IMR-90 (cell line): Measurements from ENCODE around the gene CHMP4B. TPM values are rescaled to one million over a fixed set of nuclear protein-coding genes. Genes with fewer than 3 reads are reported as not detected.
A peak's percentile ranks its signal among the peaks of the same experiment; 100 is the strongest.

ENCODE experiments used
- ATAC-seq: fragments of 200-7000 bp; cut with Tn5 transposase; 2 replicates; pipeline ENCODE4 v1.9.1; 2020; ENCODE audit warnings: low read depth, mild to moderate bottlenecking, moderate library complexity
- BruUV-seq: library from RNA; stranded (reverse); fragments of 400-500 nt; replicated peaks from 2 replicates; lab custom pipeline; 2021; lab: Mats Ljungman, UMichigan
- CTCF ChIA-PET: fragments of 300-600 bp; formaldehyde crosslinking; extraction: SDS; loops from one replicate; lab custom pipeline; 2021; ENCODE audit warnings: antibody characterized with exemption; lab: Yijun Ruan, JAX
- POLR2A ChIA-PET: fragments of 300-600 bp; sonication (Branson Sonifier 250); formaldehyde crosslinking; loops from one replicate; lab custom pipeline; 2022; ENCODE audit warnings: antibody characterized with exemption; ENCODE audit not compliant: unreplicated experiment; lab: Charles Lee
- DNase-seq: peaks from one replicate; pipeline ENCODE4 v3.0.0; 2013
- H2AFZ ChIP-seq: replicated peaks from 2 replicates; pipeline ENCODE3; 2013; ENCODE audit warnings: low read length, mild to moderate bottlenecking; ENCODE audit not compliant: poor library complexity
- H2AK5ac ChIP-seq: 2 replicates; pipeline ENCODE4 v1.6.1; 2013; ENCODE audit warnings: low read depth, low read length, inconsistent platforms
- H2AK9ac ChIP-seq: replicated peaks from 2 replicates; pipeline ENCODE3; 2013; ENCODE audit warnings: mild to moderate bottlenecking, low read depth, low read length, moderate library complexity; ENCODE audit not compliant: poor library complexity
- H2BK120ac ChIP-seq: 2 replicates; pipeline ENCODE4 v1.6.1; 2013; ENCODE audit warnings: low read depth, low read length, inconsistent platforms
- H2BK15ac ChIP-seq: 3 replicates; pipeline ENCODE4 v1.6.1; 2013; ENCODE audit warnings: low read depth, low read length, inconsistent platforms
- H2BK20ac ChIP-seq: 2 replicates; pipeline ENCODE4 v1.6.1; 2013; ENCODE audit warnings: low read depth, mild to moderate bottlenecking, inconsistent platforms, low read length, moderate library complexity
- H2BK5ac ChIP-seq: 2 replicates; pipeline ENCODE4 v1.6.1; 2013; ENCODE audit warnings: mild to moderate bottlenecking, low read depth, low read length, inconsistent platforms; ENCODE audit not compliant: poor library complexity, severe bottlenecking
- H3K14ac ChIP-seq: replicated peaks from 2 replicates; pipeline ENCODE4 v1.6.1; 2013; ENCODE audit warnings: low read depth, low read length, inconsistent platforms
- H3K18ac ChIP-seq: 2 replicates; pipeline ENCODE4 v1.6.1; 2013; ENCODE audit warnings: low read depth, low read length, control low read depth
- H3K23ac ChIP-seq: 2 replicates; pipeline ENCODE4 v1.6.1; 2013; ENCODE audit warnings: low read depth, low read length, inconsistent platforms
- H3K27ac ChIP-seq: 2 replicates; pipeline ENCODE4 v1.5.1; 2013; ENCODE audit warnings: mild to moderate bottlenecking, control low read depth, low read length; ENCODE audit not compliant: insufficient read depth
- H3K27me3 ChIP-seq: 2 replicates; pipeline ENCODE4 v1.6.1; 2013; ENCODE audit warnings: low read length; ENCODE audit not compliant: control insufficient read depth, insufficient read depth
- H3K36me3 ChIP-seq: 2 replicates; pipeline ENCODE4 v1.6.1; 2013; ENCODE audit warnings: low read length, mixed read lengths; ENCODE audit not compliant: control insufficient read depth, insufficient read depth
- H3K4ac ChIP-seq: 2 replicates; pipeline ENCODE4 v1.6.1; 2013; ENCODE audit warnings: low read depth, low read length, inconsistent platforms
- H3K4me1 ChIP-seq: 2 replicates; pipeline ENCODE4 v1.6.1; 2013; ENCODE audit warnings: low read length, mixed read lengths; ENCODE audit not compliant: control insufficient read depth, insufficient read depth
- H3K4me2 ChIP-seq: 2 replicates; pipeline ENCODE4 v1.6.1; 2013; ENCODE audit warnings: low read depth, mild to moderate bottlenecking, control low read depth, low read length, moderate library complexity
- H3K4me3 ChIP-seq: 2 replicates; pipeline ENCODE4 v1.5.1; 2013; ENCODE audit warnings: low read depth, mild to moderate bottlenecking, control low read depth, low read length, moderate library complexity; ENCODE audit not compliant: insufficient read depth
- H3K56ac ChIP-seq: 2 replicates; pipeline ENCODE4 v1.6.1; 2013; ENCODE audit warnings: low read length, inconsistent platforms; ENCODE audit not compliant: insufficient read depth; ENCODE audit errors: extremely low read depth
- H3K79me1 ChIP-seq, 2 experiments: 2 replicates each; pipeline ENCODE4 v1.6.1; 2013; ENCODE audit warnings: low read length in 2 of 2, inconsistent platforms in 1 of 2, low read depth in 1 of 2
- H3K9ac ChIP-seq: 2 replicates; pipeline ENCODE4 v1.6.1; 2013; ENCODE audit warnings: low read depth, low read length, control low read depth
- H3K9me1 ChIP-seq: 2 replicates; pipeline ENCODE4 v1.6.1; 2013; ENCODE audit warnings: low read length, inconsistent platforms; ENCODE audit not compliant: insufficient read depth
- H3K9me3 ChIP-seq: 2 replicates; pipeline ENCODE4 v1.6.1; 2013; ENCODE audit warnings: low read length; ENCODE audit not compliant: control insufficient read depth, insufficient read depth
- H4K20me1 ChIP-seq: 2 replicates; pipeline ENCODE4 v1.6.1; 2013; ENCODE audit warnings: low read length, inconsistent platforms; ENCODE audit not compliant: insufficient read depth
- H4K5ac ChIP-seq: 2 replicates; pipeline ENCODE4 v1.6.1; 2013; ENCODE audit warnings: mild to moderate bottlenecking, low read depth, low read length, control low read depth
- H4K8ac ChIP-seq, 2 experiments: 2 replicates each; pipeline ENCODE4 v1.6.1; 2013; ENCODE audit warnings: low read depth in 2 of 2, low read length in 2 of 2, control low read depth in 1 of 2, inconsistent platforms in 1 of 2
- H4K91ac ChIP-seq: 2 replicates; pipeline ENCODE4 v1.6.1; 2013; ENCODE audit warnings: low read depth, low read length, inconsistent platforms; ENCODE audit not compliant: insufficient read depth
- BHLHE40 ChIP-seq: fragments of 150-350 bp; IDR thresholded peaks from 2 replicates; pipeline ENCODE4 v1.6.1; 2016; ENCODE audit warnings: mild to moderate bottlenecking, low read depth, low read length
- CHD1 ChIP-seq: IDR thresholded peaks from 2 replicates; pipeline ENCODE4 v1.6.1; 2012; ENCODE audit warnings: low read depth, low read length, improper control_type of control experiment
- CTCF ChIP-seq: conservative IDR thresholded peaks from 2 replicates; pipeline ENCODE4 v1.5.1; 2012; ENCODE audit warnings: mild to moderate bottlenecking, low read depth, low read length, improper control_type of control experiment
- FOS ChIP-seq: fragments of 150-350 bp; IDR thresholded peaks from 2 replicates; pipeline ENCODE4 v1.6.1; 2016; ENCODE audit warnings: low read depth, low read length
- MAFK ChIP-seq: IDR thresholded peaks from 2 replicates; pipeline ENCODE4 v1.6.1; 2012; ENCODE audit warnings: low read depth, low read length, improper control_type of control experiment
- MAZ ChIP-seq: IDR thresholded peaks from 2 replicates; pipeline ENCODE4 v1.6.1; 2012; ENCODE audit warnings: low read depth, mild to moderate bottlenecking, low read length, improper control_type of control experiment, moderate library complexity, borderline replicate concordance
- MXI1 ChIP-seq: IDR thresholded peaks from 2 replicates; pipeline ENCODE4 v1.6.1; 2012; ENCODE audit warnings: low read depth, mild to moderate bottlenecking, low read length, moderate library complexity, borderline replicate concordance
- NFE2L2 ChIP-seq: fragments of 150-350 bp; IDR thresholded peaks from 2 replicates; pipeline ENCODE4 v1.6.1; 2016; ENCODE audit warnings: low read depth, mild to moderate bottlenecking, low read length
- RAD21 ChIP-seq: IDR thresholded peaks from 2 replicates; pipeline ENCODE4 v1.6.1; 2012; ENCODE audit warnings: low read length, improper control_type of control experiment
- RCOR1 ChIP-seq: IDR thresholded peaks from 2 replicates; pipeline ENCODE4 v1.6.1; 2012; ENCODE audit warnings: mild to moderate bottlenecking, low read length, improper control_type of control experiment; ENCODE audit not compliant: insufficient replicate concordance
- SMC3 ChIP-seq: fragments of 150-350 bp; IDR thresholded peaks from 2 replicates; pipeline ENCODE4 v1.6.1; 2016; ENCODE audit warnings: low read depth, mild to moderate bottlenecking, antibody characterized with exemption, low read length, moderate library complexity
- USF2 ChIP-seq: fragments of 150-350 bp; IDR thresholded peaks from 2 replicates; pipeline ENCODE4 v1.6.1; 2017; ENCODE audit warnings: mild to moderate bottlenecking, antibody characterized with exemption, low read length, low read depth
- WGBS, 2 experiments: methylation state at CpG; one replicate each; pipeline versions ENCODE4 v1.1.5 to v1.1.7; 2013; ENCODE audit warnings: missing lambda C conversion rate in 2 of 2; ENCODE audit not compliant: insufficient read length in 1 of 2; ENCODE audit errors: extremely low coverage in 2 of 2; 5-methylcytosine and 5-hydroxymethylcytosine counted together
- dilution Hi-C: fragments of 300-500 bp; cut with HindIII; formaldehyde crosslinking; loops from one replicate; pipeline ENCODE4 v1.14.3; 2018; ENCODE audit warnings: low sequenced_read_pairs; ENCODE audit not compliant: unreplicated experiment
- in situ Hi-C: fragments of 300-500 bp; cut with MboI; formaldehyde crosslinking; loops from 3 replicates; pipeline ENCODE4 v1.14.3; 2019; ENCODE audit warnings: low sequenced_read_pairs, inconsistent platforms, mixed read lengths
- intact Hi-C: fragments of 100-400 bp; cut with micrococcal nuclease; formaldehyde crosslinking; loops from 2 replicates; pipeline ENCODE4 v1.10.0; 2022
- polyA plus RNA-seq, 3 experiments: library from polyadenylated mRNA; depleted of rRNA; stranded (reverse); fragments of >200 nt; gene quantifications; 2 replicates each; pipeline ENCODE4 v1.2.3, GENCODE V29; 2012; ENCODE audit warnings: low replicate concordance in 1 of 3
- total RNA-seq: library from RNA; depleted of rRNA; stranded (reverse); fragments of >200 nt; gene quantifications from 2 replicates; pipeline ENCODE4 v1.2.3, GENCODE V29; 2012

Gene CHMP4B
- total and polyA plus RNA-seq, 2 of the 4 experiments (the other 2 are of a cell fraction): 30.3 to 94.8 TPM

DNA sequence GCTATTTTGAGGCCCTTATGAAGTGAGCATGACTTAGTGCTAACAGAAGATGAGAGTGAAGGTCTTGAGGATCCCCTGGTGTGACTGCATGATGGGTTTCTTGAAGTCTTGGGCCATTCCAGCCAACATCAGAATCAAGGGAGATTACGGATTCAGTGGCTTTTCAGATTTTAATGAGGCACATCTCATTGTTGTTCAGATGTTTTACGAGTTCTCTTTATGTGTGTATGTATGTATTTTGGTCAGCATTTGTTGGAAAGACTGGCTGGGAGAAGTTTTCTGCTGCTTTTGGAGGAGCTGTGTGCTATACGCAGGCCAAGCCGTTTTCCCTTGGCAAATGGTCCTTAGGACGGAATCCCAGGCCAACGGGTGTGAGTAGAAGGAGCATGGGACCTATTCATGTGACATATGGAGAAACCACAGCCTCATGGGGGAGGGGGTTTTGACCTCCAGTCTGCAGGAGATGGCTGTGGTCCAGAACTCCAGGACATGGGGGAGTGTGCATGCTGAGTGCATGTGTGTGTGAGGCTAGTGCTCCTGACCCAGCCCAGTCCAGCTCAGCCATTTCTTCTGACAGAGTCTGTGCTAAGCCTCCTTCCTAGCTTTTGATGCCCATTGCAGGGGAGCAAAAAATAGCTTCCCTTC, 35.3 kb downstream of the CHMP4B start:
- Histone ChIP-seq H4K91ac (no peak overlapping the region), H2BK5ac (no peak overlapping the region), H4K8ac (no peak overlapping the region), H4K20me1 (peaks cover 100% of the 10 kb centered on the region), H2BK20ac (no peak overlapping the region), H3K4ac (no peak overlapping the region), H3K9me3 (no peaks in the 10 kb centered on the region), H2AFZ (no peak overlapping the region), H2AK9ac (no peak overlapping the region), H3K23ac (no peak overlapping the region), H3K79me1 (peaks cover 61 to 92% of the 10 kb centered on the region in 2 experiments), H3K4me1 (peaks cover 15% of the 10 kb centered on the region), H3K56ac (no peak overlapping the region), H3K27ac (no peak overlapping the region), H3K4me3 (no peak overlapping the region), H3K36me3 (peaks cover 11% of the 10 kb centered on the region), H3K27me3 (no peaks in the 10 kb centered on the region), H2AK5ac (no peak overlapping the region), H3K9me1 (peaks cover 51% of the 10 kb centered on the region), H4K5ac (no peak overlapping the region), H2BK15ac (no peak overlapping the region), H2BK120ac (no peak overlapping the region), H3K9ac (no peak overlapping the region), H3K14ac (no peak overlapping the region), H3K18ac (no peak overlapping the region), H3K4me2 (no peak overlapping the region)
- TF ChIP-seq MAFK (no peak), USF2 (no peak), RCOR1 (no peak), MAZ (no peak), CTCF (no peak), FOS (no peak), NFE2L2 (no peak), SMC3 (no peak), CHD1 (no peak), BHLHE40 (no peak), MXI1 (no peak), RAD21 (no peak)
- CTCF ChIA-PET: interaction anchor here (0.6 kb wide), 1 partner anchor 16 kb away, joined by 3 read pairs; no protein-coding TSS in a partner anchor
- ATAC-seq (peak; percentile 24; the same call in 1 of the 2 replicates), DNase-seq (peak; percentile 29)
- POLR2A ChIA-PET: interaction anchor here (0.6 kb wide), 1 partner anchor 11 kb away, joined by 3 read pairs; no protein-coding TSS in a partner anchor
- WGBS, 2 experiments: 56% methylated on average over 4 of the region's 6 CpGs; no CpG with 5 or more reads in 1 of the 2 experiments
- in situ Hi-C loops: no loop called here
- dilution Hi-C loops: no loop called here
- intact Hi-C loops: no loop called here
- no TSS peak for BruUV-seq
